A172 (cell line): ENCODE results near the gene UGT1A10. TPM values are rescaled to one million over a fixed set of nuclear protein-coding genes. Genes with fewer than 3 reads are reported as not detected.
A peak's percentile ranks its signal among the peaks of the same experiment; 100 is the strongest.
"Not testable (repeated sequence)": the region's sequence is repeated elsewhere in the genome, so short reads cannot be mapped to it uniquely, and the experiment has no call there.

Source experiments
- DNase-seq: peaks from one replicate; pipeline ENCODE4 v3.0.0-alpha.2; 2015; ENCODE audit warnings: low spot score
- total RNA-seq: library from RNA; depleted of rRNA; stranded (reverse); fragments of >200 nt; shearing (Covaris generic); gene quantifications from 2 replicates; pipeline ENCODE4 v1.2.3, GENCODE V29; 2014

UGT1A10 gene
- total RNA-seq, 1 experiment from 2014 or later = not detected

- not testable (repeated sequence) for DNase-seq
These were observed 19.7 kb downstream of the UGT1A10 start for GRCh38 chr2:233655943-233656342.

GRCh38 chr2:233656443-233656842, 20.2 kb downstream of the UGT1A10 start:
- DNase-seq = no peak

GRCh38 chr2:233658610-233659009, 22.4 kb downstream of the UGT1A10 start:
- no peak for DNase-seq

GRCh38 chr2:233663911-233664310, 27.7 kb downstream of the UGT1A10 start:
- DNase-seq = no peak

- DNase-seq = peak; percentile 57
These were observed 32.5 kb downstream of the UGT1A10 start for GRCh38 chr2:233668605-233669260.

- DNase-seq = no peak
These were observed 35.3 kb downstream of the UGT1A10 start, which contains the start of gene UGT1A9 for GRCh38 chr2:233671290-233672161. UGT1A9 (plus strand) TSS chr2:233671898; CDS start chr2:233671935, 37 bp downstream.

- no peak for DNase-seq
These were observed 36.6 kb downstream of the UGT1A10 start for GRCh38 chr2:233672886-233673285.

- DNase-seq = no peak
These were observed 37.6 kb downstream of the UGT1A10 start for GRCh38 chr2:233673896-233674295.

GRCh38 chr2:233674314-233674713, 38.1 kb downstream of the UGT1A10 start:
- DNase-seq = no peak

GRCh38 chr2:233674995-233675394, 38.7 kb downstream of the UGT1A10 start:
- DNase-seq = no peak

- DNase-seq = peak; percentile 51
These were observed 39.8 kb downstream of the UGT1A10 start for GRCh38 chr2:233676046-233676445.

- DNase-seq = peak; percentile 16
These were observed 42.9 kb downstream of the UGT1A10 start for GRCh38 chr2:233679196-233679595.

- no peak for DNase-seq
These were observed 44.3 kb downstream of the UGT1A10 start for GRCh38 chr2:233680361-233681045.

- DNase-seq = no peak
These were observed 45.4 kb downstream of the UGT1A10 start, which contains the start of gene UGT1A7 for GRCh38 chr2:233681521-233682099. UGT1A7 (plus strand) TSS chr2:233681901; CDS start chr2:233681938, 37 bp downstream.

GRCh38 chr2:233684640-233685039, 48.4 kb downstream of the UGT1A10 start:
- DNase-seq = no peak

- no peak for DNase-seq
These were observed 50.7 kb downstream of the UGT1A10 start for GRCh38 chr2:233686928-233687327.

- DNase-seq = no peak
These were observed 52.1 kb downstream of the UGT1A10 start for GRCh38 chr2:233688341-233688740.

GRCh38 chr2:233689031-233689430, 52.8 kb downstream of the UGT1A10 start:
- no peak for DNase-seq

GRCh38 chr2:233689501-233689900, 53.3 kb downstream of the UGT1A10 start:
- DNase-seq = no peak

- peak; percentile 59 for DNase-seq
These were observed 54.2 kb downstream of the UGT1A10 start for GRCh38 chr2:233690444-233690843.
